OCI-LY1 (cell line): ENCODE data around the gene FBXO2.

ENCODE experiments used
- H2AFZ ChIP-seq: fragments of 200-600 bp; sonication (generic), shearing (Covaris generic); 2 replicates; pipeline ENCODE4 v1.6.0; 2014; ENCODE audit warnings: antibody characterized with exemption, mild to moderate bottlenecking, low read length
- H3F3A ChIP-seq: fragments of 200-600 bp; sonication (generic), shearing (Covaris generic); 2 replicates; pipeline ENCODE4 v1.6.0; 2014; ENCODE audit warnings: mild to moderate bottlenecking, antibody characterized with exemption, low read length, moderate library complexity; ENCODE audit not compliant: insufficient read depth
- H3K27ac ChIP-seq: fragments of 200-600 bp; sonication (generic); 2 replicates; pipeline ENCODE4 v1.5.1; 2014; ENCODE audit warnings: low read length, mixed run types, mild to moderate bottlenecking, low read depth; ENCODE audit not compliant: poor library complexity, severe bottlenecking
- H3K27me3 ChIP-seq: fragments of 200-600 bp; sonication (generic); 2 replicates; pipeline ENCODE4 v1.6.0; 2014; ENCODE audit warnings: antibody characterized with exemption, mild to moderate bottlenecking, low read length, moderate library complexity; ENCODE audit not compliant: insufficient read depth
- H3K36me3 ChIP-seq: fragments of 200-600 bp; sonication (generic); 2 replicates; pipeline ENCODE4 v1.6.1; 2014; ENCODE audit warnings: mild to moderate bottlenecking, antibody characterized with exemption, low read length, moderate library complexity, mixed read lengths; ENCODE audit not compliant: insufficient read depth
- H3K4me1 ChIP-seq: fragments of 200-600 bp; sonication (generic); 2 replicates; pipeline ENCODE4 v1.5.1; 2014; ENCODE audit warnings: mild to moderate bottlenecking, low read length, moderate library complexity; ENCODE audit not compliant: insufficient read depth, severe bottlenecking
- H3K4me2 ChIP-seq: fragments of 200-600 bp; sonication (generic), shearing (Covaris generic); 2 replicates; pipeline ENCODE4 v1.6.1; 2014; ENCODE audit warnings: low read length
- H3K4me3 ChIP-seq: fragments of 200-600 bp; sonication (generic); 2 replicates; pipeline ENCODE4 v1.5.1; 2014; ENCODE audit warnings: low read length, low read depth, mild to moderate bottlenecking, mixed read lengths; ENCODE audit not compliant: poor library complexity, severe bottlenecking
- H3K79me2 ChIP-seq: fragments of 200-600 bp; shearing (Covaris generic); 2 replicates; pipeline ENCODE4 v1.6.1; 2016; ENCODE audit warnings: mixed run types, low read length, mixed read lengths; ENCODE audit not compliant: insufficient read depth
- H3K9ac ChIP-seq: fragments of 200-600 bp; sonication (generic), shearing (Covaris generic); 2 replicates; pipeline ENCODE4 v1.6.1; 2014; ENCODE audit warnings: mild to moderate bottlenecking, low read length, mixed read lengths
- H3K9me2 ChIP-seq: fragments of 200-600 bp; sonication (generic), shearing (Covaris generic); 2 replicates; pipeline ENCODE4 v1.6.1; 2014; ENCODE audit warnings: low read depth, mild to moderate bottlenecking, low read length, mixed read lengths
- H3K9me3 ChIP-seq: fragments of 200-600 bp; shearing (Covaris generic); 2 replicates; pipeline ENCODE4 v1.6.1; 2014; ENCODE audit warnings: low read length, mixed read lengths
- H4K20me1 ChIP-seq: fragments of 200-600 bp; sonication (generic), shearing (Covaris generic); 2 replicates; pipeline ENCODE4 v1.6.0; 2016; ENCODE audit warnings: mild to moderate bottlenecking, low read length; ENCODE audit not compliant: insufficient read depth
- EZH2 ChIP-seq: fragments of 200-600 bp; sonication (generic), shearing (Covaris generic); IDR thresholded peaks from 2 replicates; pipeline ENCODE4 v1.8.0; 2017; ENCODE audit warnings: borderline replicate concordance, mixed run types, mild to moderate bottlenecking, antibody characterized with exemption, low read length, moderate library complexity, mixed read lengths
- TF ChIP-seq, protein P1 (sequence below): fragments of 200-600 bp; sonication (generic), shearing (Covaris generic); IDR thresholded peaks from 2 replicates; pipeline ENCODE4 v1.5.1; 2017; ENCODE audit warnings: mild to moderate bottlenecking, antibody characterized with exemption, low read length, moderate library complexity, mixed read lengths

FBXO2 gene

DNA sequence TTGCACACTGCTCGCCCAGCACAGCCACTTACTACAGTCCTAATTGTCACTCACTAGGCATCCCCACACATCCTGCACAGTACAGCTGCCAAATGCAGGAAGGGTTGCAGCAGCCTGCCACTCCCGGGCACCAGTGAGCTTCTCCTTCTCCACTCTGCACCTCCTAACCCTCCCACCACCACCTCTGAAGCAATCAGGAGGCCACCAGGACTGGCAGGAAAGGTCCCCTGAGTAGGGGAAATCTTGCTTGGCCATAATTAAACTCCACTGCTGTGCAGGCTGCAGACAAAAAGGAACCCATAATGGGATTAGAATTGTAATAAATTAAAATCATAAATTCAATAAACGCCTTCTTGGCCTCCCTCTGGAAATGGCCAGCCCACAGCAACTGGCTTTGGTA, 31.8 kb downstream of the FBXO2 start:
- H3K9me3 ChIP-seq, result no peaks in the 10 kb centered on the region
- no peaks in the 10 kb centered on the region for H3K36me3 ChIP-seq
- H3F3A ChIP-seq, result no peaks in the 10 kb centered on the region
- H3K27me3 ChIP-seq, result peaks cover 6% of the 10 kb centered on the region; the same call in 1 of the 2 replicates
- H3K79me2 ChIP-seq, result no peaks in the 10 kb centered on the region
- H3K27ac ChIP-seq, result no peak overlapping the region
- H2AFZ ChIP-seq, result no peak overlapping the region
- H3K4me2 ChIP-seq, result no peak overlapping the region
- no peaks in the 10 kb centered on the region for H3K4me1 ChIP-seq
- H3K9ac ChIP-seq, result no peak overlapping the region
- no peak overlapping the region for H3K4me3 ChIP-seq
- no peaks in the 10 kb centered on the region for H3K9me2 ChIP-seq
- no peak for TF ChIP-seq EZH2
- TF ChIP-seq, protein P1, sequence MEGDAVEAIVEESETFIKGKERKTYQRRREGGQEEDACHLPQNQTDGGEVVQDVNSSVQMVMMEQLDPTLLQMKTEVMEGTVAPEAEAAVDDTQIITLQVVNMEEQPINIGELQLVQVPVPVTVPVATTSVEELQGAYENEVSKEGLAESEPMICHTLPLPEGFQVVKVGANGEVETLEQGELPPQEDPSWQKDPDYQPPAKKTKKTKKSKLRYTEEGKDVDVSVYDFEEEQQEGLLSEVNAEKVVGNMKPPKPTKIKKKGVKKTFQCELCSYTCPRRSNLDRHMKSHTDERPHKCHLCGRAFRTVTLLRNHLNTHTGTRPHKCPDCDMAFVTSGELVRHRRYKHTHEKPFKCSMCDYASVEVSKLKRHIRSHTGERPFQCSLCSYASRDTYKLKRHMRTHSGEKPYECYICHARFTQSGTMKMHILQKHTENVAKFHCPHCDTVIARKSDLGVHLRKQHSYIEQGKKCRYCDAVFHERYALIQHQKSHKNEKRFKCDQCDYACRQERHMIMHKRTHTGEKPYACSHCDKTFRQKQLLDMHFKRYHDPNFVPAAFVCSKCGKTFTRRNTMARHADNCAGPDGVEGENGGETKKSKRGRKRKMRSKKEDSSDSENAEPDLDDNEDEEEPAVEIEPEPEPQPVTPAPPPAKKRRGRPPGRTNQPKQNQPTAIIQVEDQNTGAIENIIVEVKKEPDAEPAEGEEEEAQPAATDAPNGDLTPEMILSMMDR, result no peak
- no peaks in the 10 kb centered on the region for H4K20me1 ChIP-seq

DNA sequence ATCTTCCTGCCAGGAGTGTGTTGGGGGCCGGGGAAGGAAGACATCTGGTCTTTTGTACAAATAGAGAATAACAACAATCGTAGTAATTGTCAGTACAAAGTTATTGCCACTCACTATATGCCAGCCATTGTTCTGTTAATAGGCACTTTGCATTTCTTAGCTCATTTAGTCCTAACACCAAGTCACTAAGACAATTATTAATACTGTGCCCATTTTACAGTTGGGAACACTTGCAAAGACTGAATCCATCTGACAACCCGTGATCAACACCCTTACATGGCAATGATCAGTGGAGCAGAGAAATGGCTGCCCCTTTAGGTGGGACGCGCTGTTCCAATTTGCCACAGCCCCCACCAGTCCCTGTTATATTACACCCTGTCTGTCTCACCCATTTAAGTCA, 33.3 kb downstream of the FBXO2 start:
- Histone ChIP-seq H3K9me2 (no peaks in the 10 kb centered on the region), H4K20me1 (no peaks in the 10 kb centered on the region), H3K4me2 (no peak overlapping the region), H3K27ac (no peak overlapping the region), H3K4me1 (no peaks in the 10 kb centered on the region), H3K36me3 (no peaks in the 10 kb centered on the region), H3K79me2 (no peaks in the 10 kb centered on the region), H3K27me3 (peaks cover 8% of the 10 kb centered on the region), H2AFZ (no peak overlapping the region), H3K9ac (no peak overlapping the region), H3F3A (no peaks in the 10 kb centered on the region), H3K4me3 (no peak overlapping the region), H3K9me3 (no peaks in the 10 kb centered on the region)
- TF ChIP-seq, protein P1, result no peak
- TF ChIP-seq EZH2, result no peak

DNA sequence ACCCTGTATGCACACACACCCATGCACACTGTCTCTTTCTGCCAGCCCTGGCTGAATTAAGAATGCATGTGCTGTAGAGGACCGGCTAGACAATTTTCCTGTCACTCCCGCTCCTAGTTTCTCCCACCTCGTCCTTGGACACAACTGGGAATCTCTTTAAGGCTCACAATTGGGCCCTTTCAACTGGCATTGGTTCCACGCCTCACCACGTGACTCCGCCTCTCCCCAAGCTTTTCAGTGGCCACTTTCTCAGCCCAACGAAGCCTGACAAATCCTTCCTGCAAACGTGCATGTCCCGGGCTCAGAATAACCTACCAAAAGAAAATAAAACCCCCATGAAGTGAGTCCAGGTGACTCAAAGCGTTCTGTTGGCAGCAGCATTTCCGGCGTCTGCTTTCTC, 33.8 kb downstream of the FBXO2 start:
- Histone ChIP-seq H3K79me2 (no peaks in the 10 kb centered on the region), H3K9ac (no peak overlapping the region), H3K36me3 (no peaks in the 10 kb centered on the region), H3K4me2 (no peak overlapping the region), H3K4me1 (no peaks in the 10 kb centered on the region), H4K20me1 (no peaks in the 10 kb centered on the region), H3K27me3 (peaks cover 8% of the 10 kb centered on the region), H3K9me2 (no peaks in the 10 kb centered on the region), H3K9me3 (no peaks in the 10 kb centered on the region), H3K4me3 (no peak overlapping the region), H3F3A (no peaks in the 10 kb centered on the region), H2AFZ (no peak overlapping the region), H3K27ac (no peak overlapping the region)
- TF ChIP-seq, protein P1, result no peak
- TF ChIP-seq EZH2, result no peak
